Glomerular endothelial cell (primary cell): Measurements from ENCODE around the gene MAN1B1. TPM values are rescaled to one million over a fixed set of nuclear protein-coding genes. Genes with fewer than 3 reads are reported as not detected.
"Not testable (repeated sequence)": the region's sequence is repeated elsewhere in the genome, so short reads cannot be mapped to it uniquely, and the experiment has no call there.

Experiments
- DNase-seq: peaks from one replicate; pipeline ENCODE4 v3.0.0-alpha.2; 2011; ENCODE audit warnings: low read depth, low spot score; ENCODE audit errors: extremely low read depth
- total RNA-seq: library from RNA; depleted of rRNA; stranded (reverse); fragments of >200 nt; gene quantifications from 2 replicates; pipeline ENCODE4 v1.2.3, GENCODE V29; 2015

Gene MAN1B1
- total RNA-seq, 1 donor from 2014 or later = 118 TPM

GRCh38 chr9:137126786-137127185 is 40.0 kb downstream of the MAN1B1 start:
- DNase-seq = no peak

- DNase-seq = no peak
Measured at GRCh38 chr9:137127301-137128157, 40.7 kb downstream of the MAN1B1 start.

- no peak for DNase-seq
Measured at GRCh38 chr9:137128158-137128861, 41.5 kb downstream of the MAN1B1 start.

GRCh38 chr9:137128862-137129455 is 42.2 kb downstream of the MAN1B1 start:
- DNase-seq = no peak

- peak; percentile 36 for DNase-seq
Measured at GRCh38 chr9:137129456-137130175, 42.8 kb downstream of the MAN1B1 start.

- no peak for DNase-seq
Measured at GRCh38 chr9:137130176-137130755, 43.5 kb downstream of the MAN1B1 start.

GRCh38 chr9:137134191-137134590 is 47.4 kb downstream of the MAN1B1 start:
- no peak for DNase-seq

GRCh38 chr9:137135154-137135553 is 48.4 kb downstream of the MAN1B1 start:
- not testable (repeated sequence) for DNase-seq

- DNase-seq = no peak
Measured at GRCh38 chr9:137136261-137136880, 49.6 kb downstream of the MAN1B1 start.

- DNase-seq = no peak
Measured at GRCh38 chr9:137136881-137137607, 50.3 kb downstream of the MAN1B1 start.

GRCh38 chr9:137138058-137138721 is 51.4 kb downstream of the MAN1B1 start:
- no peak for DNase-seq

- no peak for DNase-seq
Measured at GRCh38 chr9:137138722-137139467, 52.1 kb downstream of the MAN1B1 start, which contains the start of gene GRIN1. Gene GRIN1 (plus strand): TSS chr9:137139154. CDS start chr9:137139487, 333 bp downstream.

GRCh38 chr9:137139468-137140150 is 52.8 kb downstream of the MAN1B1 start:
- no peak for DNase-seq

GRCh38 chr9:137140151-137141012 is 53.6 kb downstream of the MAN1B1 start:
- DNase-seq = no peak

GRCh38 chr9:137141050-137141810 is 54.4 kb downstream of the MAN1B1 start:
- DNase-seq = no peak
